Measurements from ENCODE around the gene AK2.
"Not testable (repeated sequence)": the region's sequence is repeated elsewhere in the genome, so short reads cannot be mapped to it uniquely, and the experiment has no call there.

AK2 gene

DNA sequence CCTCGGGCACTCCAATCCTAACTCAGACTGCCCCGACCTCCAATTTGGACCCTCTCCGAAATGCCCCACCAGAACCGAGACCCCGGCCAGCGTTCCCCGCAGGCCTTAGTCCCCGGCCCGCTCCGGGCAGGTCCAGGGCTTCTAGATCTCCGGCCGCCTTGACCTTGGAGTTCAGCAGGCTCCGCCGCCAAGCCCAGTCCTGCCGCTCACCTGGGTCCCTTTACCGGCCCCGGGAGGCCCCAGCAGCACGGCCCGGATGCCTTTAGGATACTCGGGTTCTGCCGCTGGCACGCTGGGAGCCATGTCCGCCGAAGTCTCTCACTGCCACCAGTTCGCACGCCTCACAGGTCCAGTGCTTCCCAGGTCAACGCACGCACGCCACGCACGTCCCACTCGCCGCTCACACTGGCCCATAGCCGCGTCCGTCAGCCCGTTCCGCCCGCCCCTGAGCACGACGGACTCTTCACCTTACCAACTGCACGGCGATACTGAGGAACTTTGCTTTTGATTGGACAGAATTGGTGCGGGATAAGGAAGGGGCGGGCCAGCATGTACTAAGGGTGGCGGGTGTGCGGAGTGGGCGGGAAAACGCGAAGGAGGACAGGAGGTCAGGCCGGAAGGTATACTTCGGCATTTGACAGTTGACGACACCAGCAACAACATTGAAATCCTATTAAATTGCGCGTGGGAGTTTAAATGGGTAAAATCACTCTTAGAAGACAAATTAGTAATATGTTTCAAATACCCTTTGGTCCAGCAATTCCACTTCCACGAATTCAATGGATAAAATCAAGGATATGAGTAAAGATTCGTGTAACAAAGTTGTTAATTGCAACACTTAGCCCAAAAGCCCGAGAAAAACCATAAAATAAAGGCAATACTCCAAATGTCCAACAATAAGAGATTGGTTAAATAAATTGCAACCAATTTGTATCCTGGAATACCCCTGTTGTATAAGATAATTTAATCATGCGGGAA, at the start of gene AK2:
AK2 (minus strand) TSS at position 358 of the 978 bp plus-strand sequence; CDS start at position 303, 55 bp downstream.
- Histone ChIP-seq H3K9ac (ENCODE audit: low read depth, low read length) (peak within 1 kb of the TSS; percentile 77), H3K4me1 (ENCODE audit: insufficient read depth, low read length) (peaks cover 4% of the 10 kb centered on the region), H3K9me3 (ENCODE audit: control insufficient read depth, insufficient read depth, low read length) (no peaks in the 10 kb centered on the region), H3K36me3 (ENCODE audit: insufficient read depth, low read length) (0 out of 2 replicates have a peak, but pooled peaks cover 6% of the 10 kb centered on the region)

DNA sequence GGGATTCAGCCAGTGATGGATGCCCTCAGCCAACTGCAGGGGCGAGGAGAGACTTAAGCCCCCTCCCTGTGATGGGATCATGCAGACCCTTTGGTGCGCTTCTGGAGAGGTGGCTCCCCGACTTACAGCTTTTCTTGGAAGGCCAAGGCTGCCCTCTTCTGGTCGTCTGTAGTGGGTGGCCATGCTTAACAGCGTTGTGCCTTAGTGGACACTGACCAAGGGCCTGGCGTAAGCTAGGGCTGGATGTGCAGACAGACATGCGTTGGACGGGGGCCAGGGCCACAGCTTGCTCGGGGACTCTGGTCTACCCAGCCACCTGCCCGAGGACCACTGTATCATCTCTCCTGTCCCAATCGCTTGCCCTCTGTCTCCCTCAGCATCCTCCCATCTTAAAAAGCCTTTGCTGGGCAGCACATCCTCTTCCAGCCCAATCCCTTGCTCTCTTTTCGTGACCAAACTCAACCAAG, 49.7 kb upstream of the AK2 start:
- H3K36me3 ChIP-seq (ENCODE audit: insufficient read depth, low read length) = no peaks in the 10 kb centered on the region
- 0 out of 2 replicates have a peak, but pooled peaks cover 4% of the 10 kb centered on the region for H3K4me1 ChIP-seq (ENCODE audit: insufficient read depth, low read length)
- no peaks in the 10 kb centered on the region for H3K9me3 ChIP-seq (ENCODE audit: control insufficient read depth, insufficient read depth, low read length)
- H3K9ac ChIP-seq (ENCODE audit: low read depth, low read length) = no peak overlapping the region

DNA sequence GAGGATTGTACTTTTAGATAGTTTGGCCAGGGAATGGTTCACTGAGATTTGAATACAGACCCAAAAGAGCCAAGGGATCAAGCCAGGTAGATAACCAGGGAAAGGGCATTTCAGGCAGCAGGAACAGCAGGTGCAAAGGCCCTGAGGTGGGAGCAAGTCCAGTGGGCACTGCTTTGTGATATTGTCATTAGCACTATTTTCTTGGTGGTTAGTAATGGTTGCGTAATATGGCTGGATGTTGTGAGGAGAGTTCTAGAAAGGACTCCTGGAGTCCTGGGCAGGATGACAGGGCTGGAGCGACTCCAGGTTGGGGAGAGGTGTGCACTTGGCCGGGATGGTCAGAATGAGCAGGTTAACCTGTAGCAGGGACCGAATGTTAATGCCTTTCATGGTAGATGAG, 48.6 kb upstream of the AK2 start:
- no peaks in the 10 kb centered on the region for H3K9me3 ChIP-seq (ENCODE audit: control insufficient read depth, insufficient read depth, low read length)
- 0 out of 2 replicates have a peak, but pooled peaks cover 4% of the 10 kb centered on the region for H3K4me1 ChIP-seq (ENCODE audit: insufficient read depth, low read length)
- no peaks in the 10 kb centered on the region for H3K36me3 ChIP-seq (ENCODE audit: insufficient read depth, low read length)
- no peak overlapping the region for H3K9ac ChIP-seq (ENCODE audit: low read depth, low read length)

DNA sequence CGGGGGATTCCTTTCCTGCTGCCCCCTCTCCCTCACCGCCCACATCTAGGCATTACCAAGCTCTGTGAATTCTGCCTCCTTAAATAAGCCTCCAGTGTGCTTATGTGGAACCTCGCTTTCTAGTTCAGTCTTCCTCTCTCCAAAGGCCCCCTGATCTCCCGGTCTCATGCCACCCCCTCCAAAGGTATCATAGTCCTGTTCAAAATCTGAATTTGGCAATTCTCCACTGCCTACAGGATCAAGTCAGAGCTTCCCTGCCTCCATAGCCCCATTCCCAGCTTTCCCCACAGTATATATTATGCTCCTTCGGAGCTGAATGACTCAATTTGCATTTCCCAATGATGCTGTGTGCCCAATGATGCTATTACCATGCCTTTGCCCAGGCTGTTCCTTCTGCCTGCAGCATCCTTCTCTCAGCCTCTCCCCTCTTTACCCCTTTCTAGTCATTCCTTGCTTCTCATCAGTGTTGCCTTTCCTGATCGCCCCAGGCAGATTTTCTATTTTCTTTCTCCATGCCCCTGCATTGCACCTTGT, 46.0 kb upstream of the AK2 start:
- H3K36me3 ChIP-seq (ENCODE audit: insufficient read depth, low read length) = no peaks in the 10 kb centered on the region
- H3K9ac ChIP-seq (ENCODE audit: low read depth, low read length) = no peak overlapping the region
- 0 out of 2 replicates have a peak, but pooled peaks cover 4% of the 10 kb centered on the region for H3K4me1 ChIP-seq (ENCODE audit: insufficient read depth, low read length)
- H3K9me3 ChIP-seq (ENCODE audit: control insufficient read depth, insufficient read depth, low read length) = no peaks in the 10 kb centered on the region

DNA sequence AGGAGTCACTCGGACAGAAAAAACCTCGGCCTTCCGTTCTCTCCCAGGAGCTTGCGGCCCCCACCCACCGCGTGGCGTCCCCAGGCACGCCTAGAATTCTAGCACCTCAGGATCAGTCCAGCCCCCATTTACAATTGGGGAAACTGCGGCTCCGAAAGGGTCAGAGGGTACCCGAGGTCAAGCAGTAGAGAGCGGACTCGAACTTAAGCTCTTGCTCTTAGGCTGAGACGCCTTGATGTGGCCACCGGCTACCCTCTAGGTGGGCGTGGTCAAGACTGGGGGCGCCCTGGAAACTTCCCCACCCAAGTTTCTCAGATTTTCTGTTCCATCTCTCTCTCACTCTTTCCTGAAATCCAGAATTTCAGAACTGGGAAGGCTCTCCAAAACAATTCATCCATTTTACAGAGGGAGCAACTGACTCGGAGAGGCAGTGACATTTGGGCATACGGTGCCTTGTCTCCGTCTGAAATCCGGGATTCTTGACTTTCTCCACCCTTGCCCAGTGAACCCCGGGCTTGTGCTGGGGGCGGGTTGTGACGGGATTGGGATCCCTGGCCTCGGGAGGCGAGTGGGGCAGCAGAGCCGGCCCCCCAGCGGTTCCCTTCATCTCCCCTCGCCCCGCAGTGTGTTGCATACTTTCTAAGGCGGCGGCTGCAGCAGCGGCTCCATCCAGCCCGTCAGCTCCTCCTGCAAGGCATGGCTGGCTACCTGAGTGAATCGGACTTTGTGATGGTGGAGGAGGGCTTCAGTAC, 45.0 kb upstream of the AK2 start:
- Histone ChIP-seq H3K4me1 (ENCODE audit: insufficient read depth, low read length) (0 out of 2 replicates have a peak, but pooled peaks cover 4% of the 10 kb centered on the region), H3K9ac (ENCODE audit: low read depth, low read length) (peak overlapping the region; percentile 56; the same call in 1 of the 2 replicates), H3K36me3 (ENCODE audit: insufficient read depth, low read length) (no peaks in the 10 kb centered on the region), H3K9me3 (ENCODE audit: control insufficient read depth, insufficient read depth, low read length) (no peaks in the 10 kb centered on the region)

DNA sequence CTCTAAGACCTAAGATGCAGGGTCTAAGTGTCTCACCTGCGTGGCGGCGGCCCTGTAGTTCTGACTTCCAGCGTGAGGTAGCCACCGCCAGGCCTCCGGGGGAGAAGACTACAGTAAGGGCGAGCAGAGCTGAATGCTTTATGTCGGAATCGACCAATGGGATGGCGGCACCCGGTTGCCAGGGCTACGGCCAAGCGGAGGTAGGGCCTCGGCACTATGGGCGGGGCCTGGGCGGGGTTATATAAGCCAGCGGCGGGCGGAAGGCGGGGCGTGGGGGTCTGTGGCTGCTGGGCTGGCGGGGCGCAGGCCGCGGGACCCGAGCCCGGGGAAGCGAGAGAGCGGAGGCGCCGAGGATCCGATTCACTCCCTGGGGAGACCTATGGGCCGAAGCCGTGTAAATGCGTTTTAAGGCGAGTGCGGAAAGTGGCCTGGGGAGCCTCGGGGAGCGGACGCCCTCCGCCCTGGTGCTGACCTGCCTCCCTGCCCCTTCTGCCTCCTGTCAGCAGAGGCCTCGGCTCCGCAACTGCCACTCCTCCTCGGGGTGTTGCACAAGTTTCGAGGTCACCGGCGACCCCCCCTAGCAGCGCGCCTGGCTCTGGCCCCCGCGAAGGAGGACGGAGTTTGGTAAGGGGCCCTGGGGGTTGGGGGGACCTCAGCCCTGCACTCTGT, 44.3 kb upstream of the AK2 start, which contains the start of gene AZIN2:
AZIN2 (plus strand) TSS at position 269 of the 669 bp plus-strand sequence. CDS start 1,097 bp downstream, outside the sequence.
- H3K9ac ChIP-seq (ENCODE audit: low read depth, low read length) = peak within 1 kb of the TSS; percentile 59; the same call in 1 of the 2 replicates
- H3K4me1 ChIP-seq (ENCODE audit: insufficient read depth, low read length) = 0 out of 2 replicates have a peak, but pooled peaks cover 4% of the 10 kb centered on the region
- no peaks in the 10 kb centered on the region for H3K36me3 ChIP-seq (ENCODE audit: insufficient read depth, low read length)
- H3K9me3 ChIP-seq (ENCODE audit: control insufficient read depth, insufficient read depth, low read length) = no peaks in the 10 kb centered on the region

DNA sequence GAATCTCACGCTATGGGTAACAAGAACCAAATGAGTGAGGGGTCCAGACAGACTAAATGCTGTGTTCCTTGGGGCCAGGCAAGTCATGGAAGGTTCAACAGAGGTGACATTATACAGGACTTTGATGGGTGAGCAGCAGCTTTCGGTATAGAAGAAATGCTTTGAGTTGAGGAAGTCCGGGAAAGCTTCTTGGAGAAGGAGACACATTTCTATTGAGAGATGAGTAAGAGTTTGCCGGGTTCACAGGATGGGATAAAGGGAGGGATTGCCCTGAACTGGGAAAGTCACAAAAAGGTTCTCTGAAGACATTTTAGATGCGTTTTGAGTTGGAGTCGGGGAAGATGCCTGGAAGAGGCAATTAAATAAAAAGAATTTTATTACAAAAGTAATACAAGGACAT, 43.7 kb upstream of the AK2 start:
- Histone ChIP-seq H3K9me3 (ENCODE audit: control insufficient read depth, insufficient read depth, low read length) (no peaks in the 10 kb centered on the region), H3K9ac (ENCODE audit: low read depth, low read length) (peak overlapping the region; percentile 59; the same call in 1 of the 2 replicates), H3K4me1 (ENCODE audit: insufficient read depth, low read length) (0 out of 2 replicates have a peak, but pooled peaks cover 4% of the 10 kb centered on the region), H3K36me3 (ENCODE audit: insufficient read depth, low read length) (no peaks in the 10 kb centered on the region)

DNA sequence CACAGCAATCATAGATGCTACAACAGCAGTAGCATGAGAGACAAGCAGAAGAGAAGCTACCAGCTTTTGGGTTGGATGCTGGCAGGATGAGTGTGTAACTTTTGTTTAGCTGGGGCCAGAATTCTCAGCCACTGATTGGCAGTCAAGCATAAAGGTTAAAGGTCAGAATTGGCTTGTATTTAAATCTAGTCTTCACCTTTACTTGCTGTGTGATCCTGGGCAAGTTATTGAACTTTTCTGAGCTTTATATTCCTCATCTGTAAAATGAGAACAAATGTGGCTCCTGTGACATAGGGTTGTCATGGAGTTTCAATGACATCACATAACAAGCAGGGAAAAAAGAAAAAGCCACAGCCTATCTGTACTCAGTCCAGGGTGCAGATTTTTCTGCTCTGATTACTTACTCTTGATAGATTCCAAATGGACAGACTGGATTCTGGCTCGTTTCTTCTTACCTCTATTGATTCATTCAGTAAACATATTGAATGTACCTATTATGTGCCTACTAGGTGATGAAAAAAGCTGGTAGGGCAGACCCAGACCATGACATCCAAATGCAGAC, 41.4 kb upstream of the AK2 start:
- Histone ChIP-seq H3K9ac (ENCODE audit: low read depth, low read length) (no peak overlapping the region), H3K36me3 (ENCODE audit: insufficient read depth, low read length) (no peaks in the 10 kb centered on the region), H3K4me1 (ENCODE audit: insufficient read depth, low read length) (0 out of 2 replicates have a peak, but pooled peaks cover 4% of the 10 kb centered on the region), H3K9me3 (ENCODE audit: control insufficient read depth, insufficient read depth, low read length) (no peaks in the 10 kb centered on the region)

DNA sequence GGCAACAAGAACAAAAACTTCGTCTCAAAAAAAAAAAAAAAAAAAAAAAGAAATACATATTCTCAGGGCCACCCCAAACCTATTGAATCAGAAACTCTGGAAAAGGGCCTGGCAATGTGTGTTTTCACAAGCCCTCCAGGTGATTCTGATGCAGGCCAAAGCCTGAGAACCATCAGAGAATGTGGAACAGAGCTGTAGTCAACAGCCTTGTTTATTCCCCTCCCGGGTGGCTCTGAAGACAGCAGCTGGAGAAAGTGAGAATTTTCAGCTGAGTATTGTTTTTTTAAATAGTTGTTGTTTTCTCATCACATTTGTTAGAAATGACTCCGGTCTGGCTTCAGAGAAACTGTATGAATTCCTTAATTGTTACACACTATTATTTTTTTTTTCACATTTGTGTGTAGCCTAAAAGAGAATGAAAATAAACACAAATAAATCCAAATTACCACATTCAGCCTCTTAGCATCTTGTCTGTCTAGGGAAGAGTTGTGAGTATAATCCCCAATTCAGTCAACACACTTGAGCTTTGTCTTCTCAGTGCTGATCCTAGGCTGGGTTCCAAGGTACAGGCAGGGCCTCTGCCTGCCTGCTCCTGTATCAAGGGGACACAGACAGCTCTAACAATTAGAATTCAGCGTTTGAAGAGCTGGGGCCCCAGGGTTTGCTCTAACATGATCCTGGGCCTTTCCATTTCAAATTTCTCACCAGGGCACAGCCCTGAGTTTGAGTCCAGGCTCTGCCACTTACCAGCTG, 37.7 kb upstream of the AK2 start:
- H3K4me1 ChIP-seq (ENCODE audit: insufficient read depth, low read length) = no peaks in the 10 kb centered on the region
- H3K36me3 ChIP-seq (ENCODE audit: insufficient read depth, low read length) = no peaks in the 10 kb centered on the region
- H3K9ac ChIP-seq (ENCODE audit: low read depth, low read length) = no peak overlapping the region
- no peaks in the 10 kb centered on the region for H3K9me3 ChIP-seq (ENCODE audit: control insufficient read depth, insufficient read depth, low read length)

DNA sequence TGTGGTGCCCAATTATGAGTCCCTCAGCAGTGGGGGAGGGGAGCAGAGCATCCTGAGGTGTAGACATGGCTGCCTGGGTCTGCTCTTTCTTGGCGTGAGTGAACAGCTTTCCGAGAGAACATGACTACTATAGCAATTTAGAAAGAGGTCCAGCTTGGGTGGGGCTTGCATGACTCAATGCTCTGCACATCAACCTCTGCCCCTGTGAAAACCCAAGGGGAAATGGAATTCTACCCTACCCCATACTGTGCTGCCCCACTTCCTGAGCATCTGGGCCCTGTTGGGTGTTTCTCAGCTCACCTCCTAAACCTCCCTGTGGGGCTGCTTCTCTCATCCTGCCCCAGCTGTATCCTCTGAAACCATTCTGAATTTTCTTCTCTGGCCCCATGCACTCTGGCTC, 36.0 kb upstream of the AK2 start:
- Histone ChIP-seq H3K4me1 (ENCODE audit: insufficient read depth, low read length) (no peaks in the 10 kb centered on the region), H3K9ac (ENCODE audit: low read depth, low read length) (no peak overlapping the region), H3K9me3 (ENCODE audit: control insufficient read depth, insufficient read depth, low read length) (no peaks in the 10 kb centered on the region), H3K36me3 (ENCODE audit: insufficient read depth, low read length) (no peaks in the 10 kb centered on the region)

DNA sequence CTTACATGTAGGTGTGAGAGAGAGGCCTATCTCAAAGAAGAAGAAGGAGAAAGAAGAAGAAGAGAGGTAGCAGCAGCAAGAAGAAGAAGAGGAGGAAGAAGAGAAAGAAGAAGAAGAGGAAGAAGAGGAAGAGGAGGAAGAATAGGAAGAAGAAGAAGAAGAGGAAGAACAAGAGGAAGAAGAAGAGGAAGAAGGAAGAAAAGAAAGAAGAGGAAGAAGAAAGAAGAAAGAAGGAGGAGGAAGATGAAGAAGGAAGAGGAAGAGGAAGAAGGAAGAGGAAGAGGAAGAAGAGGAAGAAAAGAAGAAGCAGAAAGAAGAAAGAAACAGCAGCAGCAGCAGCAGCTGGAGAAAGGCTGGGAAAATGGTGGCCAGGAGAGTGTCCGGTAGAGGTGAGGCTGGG, 33.9 kb upstream of the AK2 start:
- Histone ChIP-seq H3K9ac (ENCODE audit: low read depth, low read length) (no peak overlapping the region), H3K36me3 (ENCODE audit: insufficient read depth, low read length) (no peaks in the 10 kb centered on the region), H3K9me3 (ENCODE audit: control insufficient read depth, insufficient read depth, low read length) (no peaks in the 10 kb centered on the region; the same call in 1 of the 2 replicates), H3K4me1 (ENCODE audit: insufficient read depth, low read length) (peaks cover 2% of the 10 kb centered on the region; the same call in 1 of the 2 replicates)

DNA sequence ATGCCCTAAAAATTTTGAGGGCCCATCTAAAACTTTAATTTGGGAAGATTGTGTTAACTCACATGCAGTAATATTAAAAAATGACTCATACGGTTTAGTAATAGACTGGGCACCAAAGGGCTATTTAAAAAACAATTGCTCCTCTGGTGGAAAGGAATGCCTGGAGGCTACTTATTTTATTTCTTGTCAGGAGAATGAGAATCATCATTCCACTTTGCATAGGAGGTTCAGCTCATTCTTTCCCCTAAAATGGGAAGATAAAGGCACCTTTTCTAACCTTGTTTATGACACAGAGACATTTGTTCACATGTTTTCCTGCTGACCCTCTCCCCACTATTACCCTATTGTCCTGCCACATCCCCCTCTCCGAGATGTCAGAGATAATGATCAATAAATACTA, 31.4 kb upstream of the AK2 start:
- H3K9me3 ChIP-seq (ENCODE audit: control insufficient read depth, insufficient read depth, low read length); H3K4me1 ChIP-seq (ENCODE audit: insufficient read depth, low read length): not testable (repeated sequence)

DNA sequence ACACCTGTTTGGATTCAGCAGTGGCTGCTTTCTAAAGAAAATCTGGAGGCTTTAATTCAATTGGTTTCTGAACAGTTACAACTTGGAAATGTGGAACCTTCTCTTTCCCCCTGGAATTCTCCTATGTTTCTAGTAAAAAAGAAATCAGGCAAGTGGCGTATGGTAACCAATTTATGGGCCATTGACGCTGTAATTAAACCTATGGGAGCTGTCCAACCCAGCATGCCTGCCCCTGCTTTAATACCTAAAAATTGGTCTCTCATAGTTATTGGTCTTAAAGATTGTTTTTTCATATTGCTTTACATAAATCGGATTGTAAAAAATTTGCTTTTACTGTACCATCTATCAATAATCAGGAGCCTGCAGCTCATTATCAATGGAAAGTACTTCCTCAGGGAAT, 29.8 kb upstream of the AK2 start:
- H3K9me3 ChIP-seq (ENCODE audit: control insufficient read depth, insufficient read depth, low read length) = peaks cover 13% of the 10 kb centered on the region; the same call in 1 of the 2 replicates
- not testable (repeated sequence) for H3K4me1 ChIP-seq (ENCODE audit: insufficient read depth, low read length); H3K36me3 ChIP-seq (ENCODE audit: insufficient read depth, low read length); H3K9ac ChIP-seq (ENCODE audit: low read depth, low read length)

More for the DNA sequence above, 31.4 kb upstream of the AK2 start:
- not testable (repeated sequence) for H3K9ac ChIP-seq (ENCODE audit: low read depth, low read length); H3K36me3 ChIP-seq (ENCODE audit: insufficient read depth, low read length)
